Measurements from ENCODE around the gene SUCNR1.
"Not testable (repeated sequence)": the region's sequence is repeated elsewhere in the genome, so short reads cannot be mapped to it uniquely, and the experiment has no call there.

Gene SUCNR1

GRCh38 chr3:151871639-151872468 is 1.6 kb upstream of the SUCNR1 start:
- peak; percentile 64 for DNase-seq (ENCODE audit: low spot score)

- DNase-seq (ENCODE audit: low spot score) = not testable (repeated sequence)
Measured at GRCh38 chr3:151874079-151874478, 636 bp downstream of the SUCNR1 start.

- no peak for DNase-seq (ENCODE audit: low spot score)
Measured at GRCh38 chr3:151875759-151876158, 2.3 kb downstream of the SUCNR1 start.

GRCh38 chr3:151877269-151877668 is 3.8 kb downstream of the SUCNR1 start:
- no peak for DNase-seq (ENCODE audit: low spot score)

- no peak for DNase-seq (ENCODE audit: low spot score)
Measured at GRCh38 chr3:151878465-151878864, 5.0 kb downstream of the SUCNR1 start.

GRCh38 chr3:151879037-151879436 is 5.6 kb downstream of the SUCNR1 start:
- DNase-seq (ENCODE audit: low spot score) = no peak

GRCh38 chr3:151879679-151880415 is 6.4 kb downstream of the SUCNR1 start:
- DNase-seq (ENCODE audit: low spot score) = no peak

GRCh38 chr3:151880416-151880690 is 6.9 kb downstream of the SUCNR1 start:
- no peak for DNase-seq (ENCODE audit: low spot score)

GRCh38 chr3:151881137-151881536 is 7.7 kb downstream of the SUCNR1 start:
- no peak for DNase-seq (ENCODE audit: low spot score)

GRCh38 chr3:151885397-151885796 is 12.0 kb downstream of the SUCNR1 start:
- DNase-seq (ENCODE audit: low spot score) = not testable (repeated sequence)

GRCh38 chr3:151887450-151888211 is 14.2 kb downstream of the SUCNR1 start:
- DNase-seq (ENCODE audit: low spot score) = not testable (repeated sequence)

GRCh38 chr3:151890721-151891141 is 17.3 kb downstream of the SUCNR1 start:
- no peak for DNase-seq (ENCODE audit: low spot score)

- no peak for DNase-seq (ENCODE audit: low spot score)
Measured at GRCh38 chr3:151891721-151892120, 18.3 kb downstream of the SUCNR1 start.

- DNase-seq (ENCODE audit: low spot score) = no peak
Measured at GRCh38 chr3:151894219-151894618, 20.8 kb downstream of the SUCNR1 start.

GRCh38 chr3:151895478-151896241 is 22.2 kb downstream of the SUCNR1 start:
- no peak for DNase-seq (ENCODE audit: low spot score)

GRCh38 chr3:151896246-151897012 is 23.0 kb downstream of the SUCNR1 start:
- no peak for DNase-seq (ENCODE audit: low spot score)

GRCh38 chr3:151898121-151898520 is 24.7 kb downstream of the SUCNR1 start:
- DNase-seq (ENCODE audit: low spot score) = not testable (repeated sequence)

- not testable (repeated sequence) for DNase-seq (ENCODE audit: low spot score)
Measured at GRCh38 chr3:151898564-151899261, 25.3 kb downstream of the SUCNR1 start.

- no peak for DNase-seq (ENCODE audit: low spot score)
Measured at GRCh38 chr3:151899996-151900395, 26.6 kb downstream of the SUCNR1 start.

GRCh38 chr3:151900460-151900859 is 27.0 kb downstream of the SUCNR1 start:
- no peak for DNase-seq (ENCODE audit: low spot score)

All from globus pallidus (tissue), 1 donor.